ENCODE data around the gene ZER1. TPM values are rescaled to one million over a fixed set of nuclear protein-coding genes. Genes with fewer than 3 reads are reported as not detected.
A peak's percentile ranks its signal among the peaks of the same experiment; 100 is the strongest.

Gene ZER1
- total RNA-seq, 2 experiments from 2014 or later: 11.0 to 15.1 TPM

- Histone ChIP-seq H3K9me3 (ENCODE audit: low read length) (peaks cover 13% of the 10 kb centered on the region; the same call in 1 of the 2 replicates), H3K4me1 (ENCODE audit: insufficient read depth, low read length, poor library complexity, severe bottlenecking) (peaks cover 22% of the 10 kb centered on the region), H4K20me1 (ENCODE audit: insufficient read depth, low read length) (no peaks in the 10 kb centered on the region), H3K4me3 (ENCODE audit: low read depth, low read length, poor library complexity, severe bottlenecking) (no peak overlapping the region), H3K79me2 (ENCODE audit: insufficient read depth, low read depth, low read length) (no peaks in the 10 kb centered on the region), H3K36me3 (ENCODE audit: insufficient read depth, low read length) (no peaks in the 10 kb centered on the region; the same call in 1 of the 2 replicates), H3K9me2 (ENCODE audit: insufficient read depth, low read length) (no peaks in the 10 kb centered on the region), H2AFZ (ENCODE audit: low read length) (peak overlapping the region; percentile 67; the same call in 1 of the 2 replicates), H3K27ac (ENCODE audit: low read depth, low read length, poor library complexity, severe bottlenecking) (peak overlapping the region; percentile 64), H3K4me2 (ENCODE audit: low read length) (peak overlapping the region; percentile 76; the same call in 1 of the 2 replicates)
- no peak for DNase-seq (ENCODE audit: low spot score)
- ChIA-PET CTCF (ENCODE audit: unreplicated experiment) (no interaction called here), POLR2A (interaction anchor here (0.6 to 2.6 kb wide), 5 partner anchors 9 to 389 kb away, joined by 3 to 9 read pairs (median 6); partner anchors contain the start of gene ZDHHC12)
- no peak for TF ChIP-seq CTCF (conservative IDR thresholded peaks at IDR 0.05; ENCODE audit: low read length)
- TF ChIP-seq EZH2phosphoT487 (IDR thresholded peaks at IDR 0.05; ENCODE audit: borderline replicate concordance, low read depth, low read length): no peak
- BruUV-seq (replicated peaks): no TSS peak
- intact Hi-C loops (cut with micrococcal nuclease; ENCODE audit: unreplicated experiment): loop anchor here (5.0 kb wide), 1 partner anchor 91 kb away; no protein-coding TSS in a partner anchor
Observed at GRCh38 chr9:128773049-128773448, 1.3 kb upstream of the ZER1 start.

GRCh38 chr9:128771094-128771721 lies 519 bp downstream of the ZER1 start:
- peak overlapping the region; percentile 81 for H3K4me2 ChIP-seq (ENCODE audit: low read length)
- peak overlapping the region; percentile 64 for H3K27ac ChIP-seq (ENCODE audit: low read depth, low read length, poor library complexity, severe bottlenecking)
- CTCF ChIA-PET (ENCODE audit: unreplicated experiment): interaction anchor here (1.0 kb wide), 1 partner anchor 35 kb away, joined by 3 read pairs; no protein-coding TSS in a partner anchor
- TF ChIP-seq EZH2phosphoT487 (IDR thresholded peaks at IDR 0.05; ENCODE audit: borderline replicate concordance, low read depth, low read length) (no peak), CTCF (conservative IDR thresholded peaks at IDR 0.05; ENCODE audit: low read length) (no peak)
- no TSS peak for BruUV-seq (replicated peaks)
- H4K20me1 ChIP-seq (ENCODE audit: insufficient read depth, low read length): no peaks in the 10 kb centered on the region
- H3K36me3 ChIP-seq (ENCODE audit: insufficient read depth, low read length): no peaks in the 10 kb centered on the region; the same call in 1 of the 2 replicates
- POLR2A ChIA-PET: interaction anchor here (0.6 to 2.6 kb wide), 4 partner anchors 8 to 785 kb away, joined by 3 to 9 read pairs (median 6); partner anchors contain the start of gene ZDHHC12
- no peaks in the 10 kb centered on the region for H3K9me2 ChIP-seq (ENCODE audit: insufficient read depth, low read length)
- H3K4me1 ChIP-seq (ENCODE audit: insufficient read depth, low read length, poor library complexity, severe bottlenecking): peaks cover 16% of the 10 kb centered on the region
- DNase-seq (ENCODE audit: low spot score): peak; percentile 20
- H3K79me2 ChIP-seq (ENCODE audit: insufficient read depth, low read depth, low read length): no peaks in the 10 kb centered on the region
- H3K4me3 ChIP-seq (ENCODE audit: low read depth, low read length, poor library complexity, severe bottlenecking): peak overlapping the region; percentile 86
- peak overlapping the region; percentile 67; the same call in 1 of the 2 replicates for H2AFZ ChIP-seq (ENCODE audit: low read length)
- intact Hi-C loops (cut with micrococcal nuclease; ENCODE audit: unreplicated experiment): loop anchor here (1.0 to 5.0 kb wide), 3 partner anchors 16 to 89 kb away; partner anchors contain the start of genes TBC1D13 and ZDHHC12
- H3K9me3 ChIP-seq (ENCODE audit: low read length): peaks cover 6% of the 10 kb centered on the region; the same call in 1 of the 2 replicates

All from OCI-LY7 (cell line).